ENCODE data around the gene ZNHIT1.
"Not testable (repeated sequence)": the region's sequence is repeated elsewhere in the genome, so short reads cannot be mapped to it uniquely, and the experiment has no call there.

Gene ZNHIT1

GRCh38 chr7:101248276-101248675, 30.3 kb downstream of the ZNHIT1 start:
- Histone ChIP-seq H3K27me3 (ENCODE audit: insufficient read depth, poor library complexity, severe bottlenecking) (no peaks in the 10 kb centered on the region), H3K27ac (replicated peaks) (no peak overlapping the region), H3K4me3 (replicated peaks; ENCODE audit: insufficient read depth, low read length) (no peak overlapping the region)
- DNase-seq (ENCODE audit: low read depth in 1 of 2, low spot score in 1 of 2), result no peak
- TF ChIP-seq GABPA (IDR thresholded peaks at IDR 0.05; ENCODE audit: low read depth), result no peak
- TF ChIP-seq CTCF (IDR thresholded peaks at IDR 0.05; ENCODE audit: insufficient read depth, low read length), result no peak
- TF ChIP-seq REST (IDR thresholded peaks at IDR 0.05; ENCODE audit: insufficient replicate concordance, low read depth), result no peak
- no peak for TF ChIP-seq SPI1 (IDR thresholded peaks at IDR 0.05; ENCODE audit: borderline replicate concordance, low read depth)
- no peak for TF ChIP-seq POLR2AphosphoS5 (IDR thresholded peaks at IDR 0.05; ENCODE audit: low read depth)

- TF ChIP-seq REST (IDR thresholded peaks at IDR 0.05; ENCODE audit: insufficient replicate concordance, low read depth), result no peak
- DNase-seq (ENCODE audit: low read depth in 1 of 2, low spot score in 1 of 2), result no peak
- H3K27me3 ChIP-seq (ENCODE audit: insufficient read depth, poor library complexity, severe bottlenecking), result no peaks in the 10 kb centered on the region
- no peak overlapping the region for H3K4me3 ChIP-seq (replicated peaks; ENCODE audit: insufficient read depth, low read length)
- no peak overlapping the region for H3K27ac ChIP-seq (replicated peaks)
These were observed 32.4 kb downstream of the ZNHIT1 start for GRCh38 chr7:101250324-101250723.

GRCh38 chr7:101251871-101252659, 34.1 kb downstream of the ZNHIT1 start:
- TF ChIP-seq REST (IDR thresholded peaks at IDR 0.05; ENCODE audit: insufficient replicate concordance, low read depth) (peak; percentile 57), SPI1 (IDR thresholded peaks at IDR 0.05; ENCODE audit: borderline replicate concordance, low read depth) (peak; percentile 58; the same call in 1 of the 2 replicates), CTCF (IDR thresholded peaks at IDR 0.05; ENCODE audit: insufficient read depth, low read length) (no peak), POLR2AphosphoS5 (IDR thresholded peaks at IDR 0.05; ENCODE audit: low read depth) (peak; percentile 71), GABPA (IDR thresholded peaks at IDR 0.05; ENCODE audit: low read depth) (peak; percentile 75)
- Histone ChIP-seq H3K27ac (replicated peaks) (peak overlapping the region; percentile 79), H3K27me3 (ENCODE audit: insufficient read depth, poor library complexity, severe bottlenecking) (no peaks in the 10 kb centered on the region), H3K4me3 (replicated peaks; ENCODE audit: insufficient read depth, low read length) (peak overlapping the region; percentile 86)
- peak; percentile 96 to 99 for DNase-seq (ENCODE audit: low read depth in 1 of 2, low spot score in 1 of 2)

- not testable (repeated sequence) for H3K27me3 ChIP-seq (ENCODE audit: insufficient read depth, poor library complexity, severe bottlenecking); H3K4me3 ChIP-seq (replicated peaks; ENCODE audit: insufficient read depth, low read length)
These were observed 35.2 kb downstream of the ZNHIT1 start for GRCh38 chr7:101253199-101253598.

More at GRCh38 chr7:101253199-101253598, 35.2 kb downstream of the ZNHIT1 start:
- H3K27ac ChIP-seq (replicated peaks); DNase-seq (ENCODE audit: low read depth in 1 of 2, low spot score in 1 of 2): not testable (repeated sequence)
